ENCODE results near the gene IL4I1. TPM values are rescaled to one million over a fixed set of nuclear protein-coding genes. Genes with fewer than 3 reads are reported as not detected.

IL4I1 gene
- total and polyA plus RNA-seq, 3 experiments from 2014 or later: 13.1 to 39.1 (median 35.6) TPM

- Mint-ChIP-seq H3K27me3 (peaks cover 0 to 2% of the 10 kb centered on the region in 2 donors), H3K9me3 (no peaks in the 10 kb centered on the region), H3K36me3 (no peaks in the 10 kb centered on the region), H3K4me3 (peak overlapping the region in 6 of 7 donors; percentile 81 to 91 (median 86)), H3K4me1 (peaks cover 21 to 44% (median 34%) of the 10 kb centered on the region in 3 donors), H3K27ac (peak overlapping the region; percentile 79 to 100 (median 99))
- Histone ChIP-seq H3K4me3 (ENCODE audit: low read length) (no peak overlapping the region), H3K27ac (ENCODE audit: low read depth, low read length) (peak overlapping the region; percentile 81), H3K4me1 (ENCODE audit: insufficient read depth, low read length) (peaks cover 21% of the 10 kb centered on the region), H3K36me3 (ENCODE audit: insufficient read depth, low read length) (no peaks in the 10 kb centered on the region), H3K27me3 (ENCODE audit: insufficient read depth, low read length, poor library complexity, severe bottlenecking) (no peaks in the 10 kb centered on the region), H3K9me3 (ENCODE audit: low read length) (no peaks in the 10 kb centered on the region)
- ChIA-PET POLR2A (no interaction called here), CTCF (interaction anchor here (1.4 kb wide), 1 partner anchor 34 kb away, joined by 3 read pairs; the partner anchor contains the start of gene NUP62)
- no peak for DNase-seq
Measured at GRCh38 chr19:49895566-49896297, 955 bp downstream of the IL4I1 start.

GRCh38 chr19:49894879-49895565 is 1.7 kb downstream of the IL4I1 start:
- no peaks in the 10 kb centered on the region for H3K9me3 ChIP-seq (ENCODE audit: low read length)
- H3K36me3 Mint-ChIP-seq: no peaks in the 10 kb centered on the region
- H3K27ac Mint-ChIP-seq: peak overlapping the region; percentile 19 to 100 (median 98)
- peaks cover 0 to 2% of the 10 kb centered on the region in 2 donors for H3K27me3 Mint-ChIP-seq
- DNase-seq: peak in 3 of 5 donors; percentile 27 to 57 (median 28)
- no peaks in the 10 kb centered on the region for H3K9me3 Mint-ChIP-seq
- ChIA-PET CTCF (no interaction called here), POLR2A (interaction anchor here (1.1 kb wide), 1 partner anchor 14 kb away, joined by 3 read pairs; no protein-coding TSS in a partner anchor)
- no peak overlapping the region for H3K27ac ChIP-seq (ENCODE audit: low read depth, low read length)
- peaks cover 26 to 48% (median 37%) of the 10 kb centered on the region in 3 donors for H3K4me1 Mint-ChIP-seq
- H3K27me3 ChIP-seq (ENCODE audit: insufficient read depth, low read length, poor library complexity, severe bottlenecking): no peaks in the 10 kb centered on the region
- H3K4me3 ChIP-seq (ENCODE audit: low read length): no peak overlapping the region
- no peaks in the 10 kb centered on the region for H3K36me3 ChIP-seq (ENCODE audit: insufficient read depth, low read length)
- H3K4me3 Mint-ChIP-seq: peak overlapping the region in 6 of 7 donors; percentile 33 to 91 (median 86)
- peaks cover 21% of the 10 kb centered on the region for H3K4me1 ChIP-seq (ENCODE audit: insufficient read depth, low read length)

- Histone ChIP-seq H3K27ac (ENCODE audit: low read depth, low read length) (no peak overlapping the region), H3K36me3 (ENCODE audit: insufficient read depth, low read length) (no peaks in the 10 kb centered on the region), H3K4me3 (ENCODE audit: low read length) (no peak overlapping the region), H3K4me1 (ENCODE audit: insufficient read depth, low read length) (peaks cover 26% of the 10 kb centered on the region), H3K9me3 (ENCODE audit: low read length) (no peaks in the 10 kb centered on the region), H3K27me3 (ENCODE audit: insufficient read depth, low read length, poor library complexity, severe bottlenecking) (no peaks in the 10 kb centered on the region)
- Mint-ChIP-seq H3K9me3 (no peaks in the 10 kb centered on the region), H3K36me3 (no peaks in the 10 kb centered on the region), H3K4me3 (peak overlapping the region in 2 of 7 donors; percentile 41 to 43), H3K27me3 (peaks cover 0 to 2% of the 10 kb centered on the region in 2 donors), H3K27ac (peak overlapping the region in 5 of 8 donors; percentile 29 to 100 (median 69)), H3K4me1 (peaks cover 27 to 50% (median 37%) of the 10 kb centered on the region in 3 donors)
- CTCF ChIA-PET: interaction anchor here (1.9 kb wide), 1 partner anchor 14 kb away, joined by 4 read pairs; no protein-coding TSS in a partner anchor
- POLR2A ChIA-PET: interaction anchor here (1.1 kb wide), 1 partner anchor 15 kb away, joined by 3 read pairs; no protein-coding TSS in a partner anchor
- DNase-seq: no peak
Measured at GRCh38 chr19:49894011-49894664, 2.5 kb downstream of the IL4I1 start.

GRCh38 chr19:49892716-49893115 is 4.0 kb downstream of the IL4I1 start:
- DNase-seq: no peak
- Mint-ChIP-seq H3K9me3 (no peaks in the 10 kb centered on the region), H3K4me3 (peak overlapping the region in 4 of 7 donors; percentile 22 to 43 (median 30)), H3K27me3 (peaks cover 0 to 2% of the 10 kb centered on the region in 2 donors), H3K36me3 (peaks cover 0 to 3% (median 0%) of the 10 kb centered on the region in 3 donors), H3K27ac (peak overlapping the region in 7 of 8 donors; percentile 57 to 87 (median 81)), H3K4me1 (peaks cover 24 to 45% (median 35%) of the 10 kb centered on the region in 3 donors)
- Histone ChIP-seq H3K27me3 (ENCODE audit: insufficient read depth, low read length, poor library complexity, severe bottlenecking) (no peaks in the 10 kb centered on the region), H3K4me3 (ENCODE audit: low read length) (no peak overlapping the region), H3K9me3 (ENCODE audit: low read length) (no peaks in the 10 kb centered on the region), H3K36me3 (ENCODE audit: insufficient read depth, low read length) (no peaks in the 10 kb centered on the region), H3K27ac (ENCODE audit: low read depth, low read length) (no peak overlapping the region), H3K4me1 (ENCODE audit: insufficient read depth, low read length) (peaks cover 23% of the 10 kb centered on the region)
- ChIA-PET POLR2A (no interaction called here), CTCF (interaction anchor here (1.6 to 1.9 kb wide), 2 partner anchors 13 to 175 kb away, joined by 3 to 4 read pairs; no protein-coding TSS in a partner anchor)

- H3K4me3 ChIP-seq (ENCODE audit: low read length): no peak overlapping the region
- peak overlapping the region in 6 of 8 donors; percentile 51 to 94 (median 80) for H3K27ac Mint-ChIP-seq
- peaks cover 0 to 7% (median 0%) of the 10 kb centered on the region in 3 donors for H3K36me3 Mint-ChIP-seq
- POLR2A ChIA-PET: interaction anchor here (0.9 kb wide), 1 partner anchor 38 kb away, joined by 11 read pairs; the partner anchor contains the start of gene ATF5
- H3K27ac ChIP-seq (ENCODE audit: low read depth, low read length): no peak overlapping the region
- peak overlapping the region in 5 of 7 donors; percentile 32 to 80 (median 41) for H3K4me3 Mint-ChIP-seq
- no peaks in the 10 kb centered on the region for H3K27me3 ChIP-seq (ENCODE audit: insufficient read depth, low read length, poor library complexity, severe bottlenecking)
- peaks cover 0 to 2% of the 10 kb centered on the region in 2 donors for H3K27me3 Mint-ChIP-seq
- no peaks in the 10 kb centered on the region for H3K9me3 Mint-ChIP-seq
- peaks cover 11 to 32% (median 21%) of the 10 kb centered on the region in 3 donors for H3K4me1 Mint-ChIP-seq
- H3K36me3 ChIP-seq (ENCODE audit: insufficient read depth, low read length): no peaks in the 10 kb centered on the region
- CTCF ChIA-PET: interaction anchor here (1.1 to 1.7 kb wide), 3 partner anchors 14 to 79 kb away, joined by 3 to 4 read pairs (median 3); partner anchors contain the start of genes AKT1S1, ATF5, FUZ and NUP62
- DNase-seq: no peak
- peaks cover 10% of the 10 kb centered on the region for H3K4me1 ChIP-seq (ENCODE audit: insufficient read depth, low read length)
- no peaks in the 10 kb centered on the region for H3K9me3 ChIP-seq (ENCODE audit: low read length)
Measured at GRCh38 chr19:49891393-49891792, 5.3 kb downstream of the IL4I1 start.

GRCh38 chr19:49890349-49891311 is 6.1 kb downstream of the IL4I1 start:
- Histone ChIP-seq H3K36me3 (ENCODE audit: insufficient read depth, low read length) (no peaks in the 10 kb centered on the region), H3K27ac (ENCODE audit: low read depth, low read length) (peak overlapping the region; percentile 38), H3K9me3 (ENCODE audit: low read length) (no peaks in the 10 kb centered on the region), H3K27me3 (ENCODE audit: insufficient read depth, low read length, poor library complexity, severe bottlenecking) (no peaks in the 10 kb centered on the region), H3K4me1 (ENCODE audit: insufficient read depth, low read length) (peaks cover 5% of the 10 kb centered on the region), H3K4me3 (ENCODE audit: low read length) (peak overlapping the region; percentile 59)
- POLR2A ChIA-PET: interaction anchor here (0.5 to 1.1 kb wide), 2 partner anchors 38 to 546 kb away, joined by 3 to 7 read pairs; partner anchors contain the start of genes ATF5 and NUP62
- peaks cover 7 to 24% (median 16%) of the 10 kb centered on the region in 3 donors for H3K4me1 Mint-ChIP-seq
- no peaks in the 10 kb centered on the region for H3K9me3 Mint-ChIP-seq
- peaks cover 0 to 2% of the 10 kb centered on the region in 2 donors for H3K27me3 Mint-ChIP-seq
- H3K27ac Mint-ChIP-seq: peak overlapping the region; percentile 68 to 92 (median 86)
- CTCF ChIA-PET: interaction anchor here (0.7 to 1.7 kb wide), 10 partner anchors 9 to 78 kb away, joined by 3 to 6 read pairs (median 3); partner anchors contain the start of genes AKT1S1, ATF5, FUZ and NUP62
- peak in 4 of 5 donors; percentile 50 to 71 (median 70) for DNase-seq
- H3K36me3 Mint-ChIP-seq: peaks cover 0 to 10% (median 0%) of the 10 kb centered on the region in 3 donors
- H3K4me3 Mint-ChIP-seq: peak overlapping the region; percentile 65 to 85 (median 83)
